GM19467 (cell line): ENCODE results near the gene TM6SF1.

Source experiments
- ATAC-seq: cut with Tn5 transposase; IDR thresholded peaks from one replicate; pipeline ENCODE4 v1.9.1; 2021; ENCODE audit warnings: mild to moderate bottlenecking, moderate library complexity; ENCODE audit not compliant: unreplicated experiment

TM6SF1 gene

DNA sequence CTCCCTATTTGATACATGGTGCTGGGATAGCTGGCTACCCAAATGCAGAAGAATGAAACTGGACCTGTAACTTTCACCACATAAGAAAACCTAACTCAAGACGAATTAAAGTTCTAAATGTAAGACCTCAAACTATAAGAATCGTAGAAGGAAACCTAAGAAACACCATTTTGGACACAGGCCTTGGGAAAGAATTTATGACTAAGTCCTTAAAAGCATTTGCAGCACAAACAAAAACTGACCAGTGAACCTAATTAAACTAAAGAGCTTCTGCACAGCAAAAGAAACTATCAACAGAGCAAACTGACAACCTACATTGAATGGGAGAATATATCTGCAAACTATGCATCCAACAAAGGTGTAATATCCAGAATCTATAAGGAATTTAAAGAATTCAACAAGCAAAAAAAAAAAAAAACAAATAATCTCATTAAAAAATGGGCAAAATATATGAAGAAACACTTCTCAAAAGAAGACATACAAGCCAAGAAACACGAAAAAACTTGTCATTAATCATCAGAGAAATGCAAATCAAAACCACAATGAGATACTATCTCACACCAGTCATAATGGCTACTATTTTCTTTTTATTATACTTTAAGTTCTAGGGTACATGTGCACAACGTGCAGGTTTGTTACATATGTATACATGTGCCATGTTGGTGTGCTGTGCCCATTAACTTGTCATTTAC lies 63.2 kb downstream of the TM6SF1 start:
- no peak for ATAC-seq

DNA sequence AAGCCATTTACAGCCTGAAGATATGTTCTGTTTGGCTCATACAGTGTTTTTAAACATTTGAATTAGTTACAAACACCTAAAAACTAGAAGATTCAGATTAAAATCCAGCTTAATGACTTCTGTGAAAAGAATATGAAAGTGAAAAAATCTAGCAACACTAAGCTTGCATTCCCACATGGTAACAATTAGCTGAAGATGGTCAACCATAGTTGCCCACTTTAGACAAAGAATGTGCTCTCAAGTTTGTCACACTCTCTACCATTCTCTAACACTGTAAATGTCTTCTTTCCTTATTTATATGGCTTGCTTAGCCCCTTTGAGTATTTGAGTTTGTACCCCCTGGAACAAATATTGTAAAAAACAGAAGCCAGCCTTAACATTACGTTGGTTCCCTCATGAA lies 67.4 kb downstream of the TM6SF1 start:
- ATAC-seq, result no peak

DNA sequence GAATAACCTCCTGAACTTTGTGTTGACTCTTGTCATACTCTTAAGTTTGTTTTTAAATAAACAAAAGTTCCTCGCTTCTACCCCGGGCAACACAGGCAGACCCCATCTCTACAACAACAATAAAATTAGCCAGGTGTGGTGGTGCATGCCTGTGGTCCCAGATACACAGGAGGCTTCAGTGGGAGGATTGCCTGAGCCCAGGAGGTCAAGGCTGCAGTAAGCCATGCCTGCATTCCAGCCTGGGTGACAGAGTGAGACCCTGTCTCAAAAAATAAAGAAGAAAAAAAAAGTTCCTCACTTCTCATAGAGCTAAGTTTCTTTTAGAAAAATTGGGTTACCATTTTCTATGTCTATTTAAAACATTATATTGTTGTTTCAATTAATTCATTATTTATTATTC lies 70.9 kb downstream of the TM6SF1 start:
- no peak for ATAC-seq

DNA sequence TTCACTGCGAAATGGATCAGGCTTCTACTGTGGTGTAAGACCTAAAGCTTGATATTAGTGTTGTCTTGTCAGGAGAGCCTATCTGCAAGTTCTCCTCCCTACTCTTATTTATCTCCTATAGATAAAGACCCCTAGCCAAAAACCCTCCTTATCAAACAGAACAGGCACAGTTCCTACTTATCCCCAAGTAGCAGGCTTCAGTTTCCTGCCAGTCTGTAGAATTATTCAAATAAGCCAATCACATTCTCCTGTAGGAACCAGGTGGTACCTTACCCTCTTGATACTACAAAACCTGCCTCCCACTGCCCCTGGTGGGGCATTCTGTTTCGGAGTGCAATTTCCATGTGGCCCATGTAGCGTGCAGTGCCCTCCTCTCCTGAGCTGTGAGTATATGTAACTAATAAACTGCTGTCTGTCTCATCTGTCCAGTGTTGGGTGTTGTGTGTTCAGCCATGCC lies 71.5 kb downstream of the TM6SF1 start:
- no peak for ATAC-seq

DNA sequence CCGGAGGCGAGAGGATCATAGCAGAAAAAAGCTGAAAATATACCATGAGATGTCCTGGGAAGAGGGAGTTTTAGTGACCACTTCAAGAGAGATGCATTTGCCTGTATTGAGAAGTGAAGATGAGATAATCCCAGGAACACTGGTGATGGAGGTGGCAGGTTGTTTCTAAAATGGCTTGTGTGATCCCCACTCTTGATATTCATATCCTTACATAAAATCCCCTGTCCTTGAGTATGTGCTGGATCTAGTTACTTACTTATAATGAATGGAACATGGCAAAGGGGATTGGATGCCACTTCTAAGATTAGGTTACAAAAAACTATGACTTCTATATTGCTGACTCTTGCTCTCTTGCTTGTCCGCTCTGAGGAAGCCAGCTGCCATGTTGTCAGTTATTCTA lies 78.1 kb downstream of the TM6SF1 start:
- ATAC-seq, result no peak
